Activated naive CD8-positive, alpha-beta T cell treated with anti-CD3 and anti-CD28 coated beads, Interleukin-2, amount 50 U/mL, for 24 hours (primary cell): ENCODE results near the gene TMED6.

Source experiments
- ATAC-seq: fragments of 150-1000 bp; cut with Tn5 transposase; one replicate; pipeline ENCODE4 v1.10.0; 2021
- DNase-seq: peaks from one replicate; pipeline ENCODE4 v3.0.0; 2021
- H3K27ac Mint-ChIP-seq: one replicate; pipeline ENCODE4 v1.8.0; 2021; ENCODE audit warnings: mild to moderate bottlenecking, mixed read lengths
- H3K27me3 Mint-ChIP-seq: one replicate; pipeline ENCODE4 v1.8.0; 2021; ENCODE audit warnings: mixed read lengths
- H3K36me3 Mint-ChIP-seq: one replicate; pipeline ENCODE4 v1.8.0; 2021; ENCODE audit warnings: low read depth, mixed read lengths
- H3K4me1 Mint-ChIP-seq: one replicate; pipeline ENCODE4 v1.8.0; 2021; ENCODE audit warnings: mixed read lengths
- H3K4me3 Mint-ChIP-seq: one replicate; pipeline ENCODE4 v1.8.0; 2021; ENCODE audit warnings: mild to moderate bottlenecking, moderate library complexity, mixed read lengths
- H3K9me3 Mint-ChIP-seq: one replicate; pipeline ENCODE4 v1.8.0; 2021; ENCODE audit warnings: mixed read lengths

The TMED6 gene

GRCh38 chr16:69339289-69340094 lies 12.1 kb downstream of the TMED6 start, which contains the start of the genes COG8 and NIP7:
TSS of gene COG8 (minus strand) at chr16:69339564. CDS start at chr16:69339552, 12 bp downstream.
TSS of gene NIP7 (plus strand) at chr16:69339772. CDS start at chr16:69339830, 58 bp downstream.
- H3K27ac Mint-ChIP-seq, result peak within 1 kb of the TSS; percentile 100
- DNase-seq, result peak; percentile 93
- H3K4me1 Mint-ChIP-seq, result peaks cover 41% of the 10 kb centered on the region
- H3K36me3 Mint-ChIP-seq, result peaks cover 48% of the 10 kb centered on the region
- H3K27me3 Mint-ChIP-seq, result no peaks in the 10 kb centered on the region
- no peaks in the 10 kb centered on the region for H3K9me3 Mint-ChIP-seq
- H3K4me3 Mint-ChIP-seq, result peak within 1 kb of the TSS; percentile 99
- peak; percentile 97 for ATAC-seq

DNA sequence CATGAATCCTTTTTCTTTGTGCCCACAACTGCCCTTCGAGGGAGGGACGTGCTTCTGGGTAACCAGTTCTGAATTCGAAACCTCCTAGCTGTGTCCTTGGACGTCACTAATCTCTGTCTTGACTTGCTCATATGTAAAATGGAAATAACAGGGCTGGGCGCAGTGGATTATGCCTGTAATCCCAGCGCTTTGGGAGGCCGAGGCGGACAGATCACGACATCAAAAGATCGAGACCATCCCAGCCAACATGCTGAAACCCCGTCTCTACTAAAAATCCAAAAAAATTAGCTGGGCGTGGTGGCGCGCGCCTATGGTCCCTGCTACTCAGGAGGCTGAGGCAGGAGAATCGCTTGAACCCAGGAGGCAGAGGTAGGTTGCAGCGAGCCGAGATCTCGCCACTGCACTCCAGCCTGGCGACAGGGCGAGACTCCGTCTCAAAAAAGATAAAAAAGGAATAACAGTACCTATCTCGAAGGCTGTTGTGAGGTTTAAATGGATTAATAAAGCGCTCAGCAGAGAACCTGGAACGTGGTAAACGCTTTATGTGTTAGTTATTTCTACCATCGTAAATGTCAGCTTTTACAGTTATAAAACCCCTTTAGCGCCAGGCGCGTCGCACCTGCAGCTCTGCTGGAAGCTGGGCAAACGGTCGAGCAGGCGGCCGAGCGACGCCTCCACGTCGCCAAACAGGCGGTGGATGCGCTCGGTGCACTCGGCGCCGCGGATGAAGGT lies 12.9 kb downstream of the TMED6 start:
- no peak for DNase-seq

DNA sequence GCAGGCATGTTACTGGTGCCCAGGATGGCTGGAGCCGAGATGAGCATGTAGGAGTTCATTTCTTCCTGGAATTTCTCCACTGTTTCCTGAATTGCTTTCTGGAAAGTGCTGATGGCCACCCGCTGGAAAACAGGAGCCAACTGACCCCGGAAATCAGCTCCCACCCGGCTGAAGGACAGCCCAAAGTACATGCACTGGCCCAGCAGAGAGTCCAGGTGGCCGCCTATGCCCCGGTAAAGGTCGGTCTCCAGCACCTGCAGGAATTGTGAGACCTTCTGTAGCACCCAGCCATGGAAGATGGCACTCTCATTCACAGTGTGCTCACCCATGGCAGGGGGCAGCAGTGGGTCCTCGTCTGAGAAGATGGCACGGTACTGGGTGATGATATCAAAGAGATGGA lies 16.9 kb downstream of the TMED6 start:
- Mint-ChIP-seq H3K27ac (no peak overlapping the region), H3K4me3 (no peak overlapping the region), H3K27me3 (no peaks in the 10 kb centered on the region), H3K9me3 (no peaks in the 10 kb centered on the region), H3K4me1 (peaks cover 34% of the 10 kb centered on the region), H3K36me3 (peaks cover 27% of the 10 kb centered on the region)
- no peak for ATAC-seq
- no peak for DNase-seq

More for the DNA sequence above, 12.9 kb downstream of the TMED6 start:
- Mint-ChIP-seq H3K4me1 (peaks cover 43% of the 10 kb centered on the region), H3K27ac (peak overlapping the region; percentile 100), H3K4me3 (peak overlapping the region; percentile 99), H3K36me3 (peaks cover 49% of the 10 kb centered on the region), H3K9me3 (no peaks in the 10 kb centered on the region), H3K27me3 (no peaks in the 10 kb centered on the region)
- no peak for ATAC-seq

DNA sequence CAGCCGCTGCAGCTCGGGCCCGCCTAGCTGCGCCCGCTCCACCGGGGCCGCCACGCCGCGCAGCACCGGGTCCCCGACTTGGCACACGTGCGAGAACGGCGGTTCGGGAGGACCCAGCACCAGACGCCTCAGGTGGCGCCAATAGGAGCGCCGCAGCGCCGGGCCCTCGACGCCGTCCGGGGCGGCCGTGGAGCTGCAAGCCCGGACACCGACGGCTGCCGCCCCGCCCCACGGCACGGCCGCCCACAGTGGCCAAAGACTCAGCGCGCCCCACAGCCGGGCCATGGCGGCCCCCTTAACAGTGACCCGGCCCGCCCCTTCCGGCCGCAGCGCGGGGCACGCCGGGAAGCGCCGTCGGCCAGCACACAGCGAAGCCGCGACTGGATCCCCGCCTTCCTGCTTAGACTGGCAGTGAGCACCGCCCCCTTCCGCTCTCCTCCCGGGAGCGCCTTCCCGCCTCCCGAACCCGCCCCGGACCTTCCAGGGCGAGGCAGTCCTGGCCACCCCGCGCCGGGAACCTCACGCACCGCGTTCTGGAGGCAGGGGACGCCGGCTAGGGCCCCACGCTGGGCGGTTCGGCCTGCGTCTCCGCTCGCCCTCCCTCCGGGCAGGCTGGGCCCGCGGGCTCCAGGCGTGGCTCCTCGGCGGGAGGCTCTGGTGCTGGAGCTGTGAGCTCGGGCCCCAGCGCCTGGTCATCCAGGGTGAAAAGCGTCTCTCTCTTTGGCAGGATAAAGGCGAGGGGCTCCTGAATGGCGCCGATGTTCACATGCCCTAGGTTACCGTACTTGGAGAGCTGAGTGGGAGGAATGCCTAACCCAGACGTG lies 21.1 kb downstream of the TMED6 start, which contains the start of gene PDF:
TSS of gene PDF (minus strand) at position 303 of the 824 bp plus-strand sequence. CDS start at position 285, 18 bp downstream.
- Mint-ChIP-seq H3K27me3 (no peaks in the 10 kb centered on the region), H3K36me3 (peaks cover 50% of the 10 kb centered on the region), H3K27ac (peak within 1 kb of the TSS; percentile 73), H3K9me3 (no peaks in the 10 kb centered on the region), H3K4me1 (peaks cover 49% of the 10 kb centered on the region), H3K4me3 (peak within 1 kb of the TSS; percentile 87)
- peak; percentile 97 for ATAC-seq
- peak; percentile 89 for DNase-seq

DNA sequence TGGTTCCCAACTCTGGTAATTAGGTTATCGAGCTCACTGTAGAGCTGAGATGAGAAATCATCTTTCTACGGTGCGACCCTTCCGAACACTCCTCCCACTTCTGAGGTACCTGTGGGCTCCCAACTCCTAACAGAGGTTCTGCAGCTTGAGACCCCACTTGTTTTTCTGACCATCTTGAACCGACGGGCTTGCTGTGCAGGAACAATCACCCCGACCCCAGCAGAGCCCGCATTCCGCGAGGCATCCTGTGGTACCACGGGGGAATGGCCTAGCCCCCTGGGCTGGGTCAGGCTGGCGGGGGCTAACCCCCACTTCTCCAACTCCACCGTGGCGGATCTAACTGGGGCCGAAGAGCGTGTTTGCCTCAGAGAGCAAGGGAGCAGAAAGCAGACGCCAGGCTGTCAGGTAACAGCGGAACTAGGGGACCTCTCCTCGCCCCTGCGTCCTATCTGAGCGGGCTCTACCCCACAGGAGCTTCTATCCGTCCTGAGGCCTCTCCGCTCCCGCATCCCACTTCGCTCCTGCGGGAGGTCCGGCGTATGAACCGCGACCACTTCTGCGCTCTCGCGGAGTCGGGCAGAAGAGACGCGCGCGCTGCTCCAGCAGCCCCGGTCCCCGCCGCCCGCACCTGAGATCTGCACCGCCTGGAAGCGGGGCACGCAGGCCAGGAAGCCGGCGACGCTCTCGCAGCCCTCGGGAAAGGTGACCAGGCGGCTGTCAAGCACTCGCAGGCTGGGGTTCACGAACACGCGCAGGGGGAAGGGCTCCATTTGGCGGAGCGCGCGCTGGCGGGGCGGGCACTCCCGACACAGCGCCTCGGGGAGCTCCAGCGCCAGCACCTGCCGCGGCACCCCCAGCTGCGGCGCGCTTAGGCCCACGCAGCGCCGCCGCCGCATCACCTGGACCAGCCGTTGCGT lies 22.0 kb downstream of the TMED6 start:
- H3K9me3 Mint-ChIP-seq, result no peaks in the 10 kb centered on the region

DNA sequence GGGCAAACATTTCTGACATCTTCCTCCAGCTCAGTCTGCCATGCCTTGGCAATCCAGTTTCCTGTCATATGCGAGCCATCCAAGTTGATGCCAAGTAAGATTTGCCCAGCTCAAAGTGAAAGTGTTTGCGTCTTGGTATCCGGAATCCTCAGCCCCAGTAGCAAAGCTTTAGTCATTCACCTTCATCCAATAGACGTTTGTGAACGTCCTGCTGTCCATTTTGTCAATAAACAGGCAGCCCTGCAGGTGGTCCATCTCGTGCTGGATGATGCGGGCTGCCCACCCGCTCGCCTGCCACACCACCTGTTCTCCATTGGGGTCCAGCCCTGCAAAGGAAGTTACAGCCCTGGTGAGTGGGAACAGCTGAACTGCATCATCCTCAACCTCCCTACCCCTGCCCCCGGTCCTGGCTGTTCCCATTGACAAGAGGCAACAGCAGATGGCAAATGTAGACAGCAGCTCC lies 22.7 kb downstream of the TMED6 start:
- ATAC-seq (no peak), DNase-seq (no peak)
- Mint-ChIP-seq H3K27me3 (no peaks in the 10 kb centered on the region), H3K4me3 (peak overlapping the region; percentile 87), H3K9me3 (no peaks in the 10 kb centered on the region), H3K36me3 (peaks cover 41% of the 10 kb centered on the region), H3K4me1 (peaks cover 51% of the 10 kb centered on the region), H3K27ac (peak overlapping the region; percentile 69)

More for the DNA sequence above, 22.0 kb downstream of the TMED6 start:
- peak; percentile 47 for DNase-seq
- Mint-ChIP-seq H3K4me1 (peaks cover 53% of the 10 kb centered on the region), H3K4me3 (peak overlapping the region; percentile 87), H3K27ac (peak overlapping the region; percentile 69), H3K27me3 (no peaks in the 10 kb centered on the region), H3K36me3 (peaks cover 45% of the 10 kb centered on the region)
- ATAC-seq, result peak; percentile 31

DNA sequence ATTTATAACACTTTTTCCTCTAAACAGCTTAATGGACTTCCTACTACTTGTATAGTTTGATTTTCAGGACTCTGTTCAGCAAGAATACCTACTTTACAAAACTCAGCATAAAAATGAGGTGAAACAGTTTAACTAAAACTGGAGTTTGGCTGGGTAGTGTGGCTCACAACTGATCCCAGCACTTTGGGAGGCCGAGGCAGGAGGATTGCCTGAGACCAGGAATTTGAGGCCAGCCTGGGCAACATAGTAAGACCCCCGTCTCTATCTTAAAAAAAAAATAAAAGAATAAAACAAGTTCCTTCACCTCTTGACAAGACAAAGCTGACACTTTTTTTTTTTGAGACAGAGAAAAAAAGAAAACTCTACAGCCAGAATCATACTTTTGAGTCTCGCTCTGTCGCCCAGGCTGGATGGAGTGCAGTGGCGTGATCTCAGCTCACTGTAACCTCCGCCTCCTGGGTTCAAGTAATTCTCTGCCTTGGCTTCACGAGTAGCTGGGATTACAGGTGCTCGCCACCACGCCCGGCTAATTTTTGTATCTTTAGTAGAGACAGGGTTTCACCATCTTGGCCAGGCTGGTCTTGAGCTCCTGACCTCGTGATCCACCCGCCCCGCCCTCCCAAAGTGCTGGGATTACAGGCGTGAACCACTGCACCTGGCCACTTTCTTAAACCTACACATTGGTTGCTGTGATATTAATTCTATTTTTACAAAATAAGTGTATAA lies 23.8 kb downstream of the TMED6 start:
- Mint-ChIP-seq H3K36me3 (peaks cover 40% of the 10 kb centered on the region), H3K27ac (peak overlapping the region; percentile 71), H3K4me1 (peaks cover 49% of the 10 kb centered on the region), H3K9me3 (no peaks in the 10 kb centered on the region), H3K27me3 (no peaks in the 10 kb centered on the region), H3K4me3 (peak overlapping the region; percentile 87)
- DNase-seq (no peak), ATAC-seq (no peak)

- H3K27me3 Mint-ChIP-seq, result no peaks in the 10 kb centered on the region
- H3K4me1 Mint-ChIP-seq, result peaks cover 43% of the 10 kb centered on the region
- H3K4me3 Mint-ChIP-seq, result peak overlapping the region; percentile 87
- peaks cover 45% of the 10 kb centered on the region for H3K36me3 Mint-ChIP-seq
- DNase-seq, result no peak
- ATAC-seq, result no peak
- no peaks in the 10 kb centered on the region for H3K9me3 Mint-ChIP-seq
- peak overlapping the region; percentile 82 for H3K27ac Mint-ChIP-seq
Observed at GRCh38 chr16:69326172-69326873, 25.3 kb downstream of the TMED6 start.

GRCh38 chr16:69325784-69326171 lies 25.8 kb downstream of the TMED6 start:
- Mint-ChIP-seq H3K4me3 (peak overlapping the region; percentile 87), H3K27ac (peak overlapping the region; percentile 82), H3K27me3 (no peaks in the 10 kb centered on the region), H3K36me3 (peaks cover 49% of the 10 kb centered on the region), H3K4me1 (peaks cover 42% of the 10 kb centered on the region), H3K9me3 (no peaks in the 10 kb centered on the region)
- no peak for ATAC-seq
- DNase-seq, result no peak

DNA sequence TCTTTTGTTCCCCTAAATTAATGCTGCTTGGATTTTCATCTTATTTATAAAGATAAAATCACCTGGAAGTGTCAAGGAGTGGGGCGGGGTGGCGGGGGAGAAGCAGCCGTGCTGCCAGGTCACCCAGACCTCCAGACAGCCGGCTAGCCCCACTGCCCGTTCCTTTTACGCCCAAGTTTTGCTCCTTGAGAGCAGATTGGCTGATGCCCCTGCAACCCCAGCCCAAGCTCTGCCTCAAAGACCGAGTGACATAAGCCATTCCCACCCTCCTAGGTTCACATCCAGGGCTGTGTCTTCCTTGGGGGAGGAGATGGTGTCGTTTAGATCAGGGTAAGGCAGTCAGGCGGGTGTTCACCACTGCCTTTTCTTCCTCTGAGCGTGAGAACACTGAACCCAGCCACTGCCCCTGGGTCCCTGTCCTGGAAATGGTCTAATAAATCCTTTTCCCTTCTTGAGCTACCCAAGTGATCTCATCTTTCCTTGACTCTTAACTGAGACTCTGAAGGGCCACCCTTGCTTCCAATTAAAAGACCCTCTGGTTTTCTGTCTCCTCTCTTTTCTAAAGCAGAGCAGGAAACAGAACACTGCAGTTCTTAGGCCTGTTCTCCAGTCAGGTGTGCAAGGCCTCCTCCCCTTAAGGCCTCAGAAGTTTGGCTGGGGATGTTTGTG lies 26.9 kb downstream of the TMED6 start:
- Mint-ChIP-seq H3K27me3 (no peaks in the 10 kb centered on the region), H3K4me1 (peaks cover 40% of the 10 kb centered on the region), H3K4me3 (no peak overlapping the region), H3K9me3 (no peaks in the 10 kb centered on the region), H3K36me3 (peaks cover 51% of the 10 kb centered on the region), H3K27ac (peak overlapping the region; percentile 39)
- no peak for DNase-seq
- no peak for ATAC-seq

GRCh38 chr16:69324013-69324531 lies 27.5 kb downstream of the TMED6 start:
- no peak overlapping the region for H3K4me3 Mint-ChIP-seq
- H3K27ac Mint-ChIP-seq, result no peak overlapping the region
- H3K27me3 Mint-ChIP-seq, result no peaks in the 10 kb centered on the region
- no peak for ATAC-seq
- no peaks in the 10 kb centered on the region for H3K9me3 Mint-ChIP-seq
- DNase-seq, result no peak
- peaks cover 53% of the 10 kb centered on the region for H3K36me3 Mint-ChIP-seq
- H3K4me1 Mint-ChIP-seq, result peaks cover 34% of the 10 kb centered on the region

GRCh38 chr16:69323415-69323814 lies 28.2 kb downstream of the TMED6 start:
- H3K27ac Mint-ChIP-seq, result no peak overlapping the region
- no peak overlapping the region for H3K4me3 Mint-ChIP-seq
- ATAC-seq (no peak), DNase-seq (no peak)
- no peaks in the 10 kb centered on the region for H3K27me3 Mint-ChIP-seq
- H3K36me3 Mint-ChIP-seq, result peaks cover 49% of the 10 kb centered on the region
- peaks cover 27% of the 10 kb centered on the region for H3K4me1 Mint-ChIP-seq
- H3K9me3 Mint-ChIP-seq, result no peaks in the 10 kb centered on the region
